Measurements from ENCODE around the gene PDGFC. TPM values are rescaled to one million over a fixed set of nuclear protein-coding genes. Genes with fewer than 3 reads are reported as not detected.

The PDGFC gene
- 15.1 TPM for polyA plus RNA-seq (2013, experiment 1 of 2)
- polyA plus RNA-seq (2013, experiment 2 of 2), result 15.7 TPM

GRCh38 chr4:156971676-156972378 is at the start of gene PDGFC:
Gene PDGFC, minus strand, starts transcription at chr4:156971799. Its CDS starts 896 bp downstream, at chr4:156970903.
- 0 to 1% methylated on average over 9 to 14 of the region's 60 CpGs for WGBS, 2 experiments (ENCODE audit: insufficient coverage in 2 of 2)
- no peaks in the 10 kb centered on the region for H3K9me3 ChIP-seq (ENCODE audit: control insufficient read depth, low read length)
- H3K36me3 ChIP-seq (ENCODE audit: control insufficient read depth, insufficient read depth, low read length), result no peaks in the 10 kb centered on the region
- H3K4me3 ChIP-seq (ENCODE audit: extremely low read depth, insufficient read depth, low read length, poor library complexity, severe bottlenecking), result peak within 1 kb of the TSS; percentile 64
- peaks cover 35% of the 10 kb centered on the region for H3K4me1 ChIP-seq (ENCODE audit: control insufficient read depth, insufficient read depth, low read length, poor library complexity, severe bottlenecking)
- peak within 1 kb of the TSS; percentile 39 for H3K27ac ChIP-seq (ENCODE audit: low read depth, low read length, severe bottlenecking)

GRCh38 chr4:157020882-157021281 is 49.3 kb upstream of the PDGFC start:
- Histone ChIP-seq H3K4me1 (ENCODE audit: control insufficient read depth, insufficient read depth, low read length, poor library complexity, severe bottlenecking) (no peaks in the 10 kb centered on the region), H3K27ac (ENCODE audit: low read depth, low read length, severe bottlenecking) (no peak overlapping the region), H3K4me3 (ENCODE audit: extremely low read depth, insufficient read depth, low read length, poor library complexity, severe bottlenecking) (no peak overlapping the region), H3K9me3 (ENCODE audit: control insufficient read depth, low read length) (no peaks in the 10 kb centered on the region), H3K36me3 (ENCODE audit: control insufficient read depth, insufficient read depth, low read length) (no peaks in the 10 kb centered on the region)
- 83 to 100% methylated on average over 1 of the region's 1 CpG for WGBS, 2 experiments (ENCODE audit: insufficient coverage in 2 of 2)

DNA sequence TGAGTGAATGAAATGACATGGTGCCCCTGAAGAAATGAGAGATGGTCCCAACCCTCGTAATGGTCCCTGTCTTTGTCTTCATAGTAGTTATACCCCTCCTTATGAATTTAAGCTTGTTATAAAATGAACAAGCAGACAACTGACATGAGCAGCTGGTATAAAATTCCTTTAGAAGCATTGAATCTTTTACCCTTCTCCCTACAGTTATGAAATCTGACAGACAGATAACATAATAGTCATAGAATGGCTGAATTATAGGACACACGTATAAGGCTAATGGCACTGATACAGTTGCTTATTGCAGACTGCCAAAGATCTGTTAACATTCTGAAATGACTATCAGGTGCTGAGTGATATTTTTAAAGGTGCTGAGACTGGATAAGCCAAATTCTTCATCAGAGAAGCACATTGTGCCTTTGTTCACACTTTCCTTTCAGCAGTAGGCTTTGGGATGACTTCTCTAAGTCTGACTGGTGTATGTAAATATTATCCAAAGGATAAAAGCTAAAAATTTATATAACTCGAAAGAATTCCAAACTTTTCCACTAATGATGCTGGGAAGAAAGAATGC is 47.4 kb upstream of the PDGFC start:
- WGBS, 2 experiments (ENCODE audit: insufficient coverage in 2 of 2), result 100% methylated on average over 1 of the region's 3 CpGs
- no peak overlapping the region for H3K4me3 ChIP-seq (ENCODE audit: extremely low read depth, insufficient read depth, low read length, poor library complexity, severe bottlenecking)
- H3K36me3 ChIP-seq (ENCODE audit: control insufficient read depth, insufficient read depth, low read length), result no peaks in the 10 kb centered on the region
- H3K9me3 ChIP-seq (ENCODE audit: control insufficient read depth, low read length), result no peaks in the 10 kb centered on the region
- H3K27ac ChIP-seq (ENCODE audit: low read depth, low read length, severe bottlenecking), result no peak overlapping the region
- no peaks in the 10 kb centered on the region for H3K4me1 ChIP-seq (ENCODE audit: control insufficient read depth, insufficient read depth, low read length, poor library complexity, severe bottlenecking)

DNA sequence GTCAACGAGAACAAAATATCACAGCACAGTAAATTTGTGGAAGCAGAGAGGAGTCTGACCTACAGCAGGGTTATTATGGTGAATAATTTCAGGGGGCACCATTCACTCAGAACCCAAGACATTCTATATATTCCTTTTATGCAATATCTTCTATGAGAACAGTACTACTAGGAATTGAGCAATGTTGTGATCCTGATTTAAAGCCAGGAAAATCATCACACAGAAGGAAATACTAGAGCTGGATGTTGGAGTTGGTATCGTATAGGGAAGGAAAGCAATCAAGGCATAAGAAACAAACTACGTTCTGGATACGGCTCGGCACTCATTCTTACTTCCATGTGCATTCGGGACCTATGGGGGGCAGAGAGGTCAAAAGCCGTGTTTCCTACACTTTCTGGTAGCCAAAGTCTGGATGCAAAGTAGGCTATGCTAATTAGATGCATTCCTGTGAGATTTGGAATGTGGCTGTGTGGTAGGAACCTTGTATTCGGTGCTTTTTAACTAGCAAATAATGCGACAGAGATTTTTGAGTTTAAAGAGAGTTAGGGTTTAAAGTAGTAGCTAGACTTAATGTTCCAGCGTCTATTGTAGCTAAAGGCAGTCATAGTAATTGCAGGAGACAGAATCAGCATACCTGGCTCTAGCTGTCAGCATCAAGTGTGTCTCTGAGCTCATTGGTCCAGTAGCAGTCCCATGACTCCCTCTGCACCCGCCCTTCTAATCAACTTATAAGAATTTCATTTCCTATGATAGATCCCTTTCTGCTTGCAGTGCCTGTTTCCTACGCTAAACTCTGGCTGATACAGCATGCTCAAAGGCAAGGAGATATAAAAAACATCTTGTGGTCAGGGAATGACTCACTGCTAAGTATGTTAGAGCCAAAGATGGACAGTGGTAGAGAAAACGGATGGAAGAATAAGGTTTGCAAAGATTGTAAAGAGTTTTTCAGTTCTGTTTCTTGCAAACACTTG is 43.3 kb upstream of the PDGFC start:
- Histone ChIP-seq H3K9me3 (ENCODE audit: control insufficient read depth, low read length) (no peaks in the 10 kb centered on the region), H3K36me3 (ENCODE audit: control insufficient read depth, insufficient read depth, low read length) (no peaks in the 10 kb centered on the region), H3K4me3 (ENCODE audit: extremely low read depth, insufficient read depth, low read length, poor library complexity, severe bottlenecking) (no peak overlapping the region), H3K27ac (ENCODE audit: low read depth, low read length, severe bottlenecking) (no peak overlapping the region), H3K4me1 (ENCODE audit: control insufficient read depth, insufficient read depth, low read length, poor library complexity, severe bottlenecking) (no peaks in the 10 kb centered on the region)
- WGBS, 2 experiments (ENCODE audit: insufficient coverage in 2 of 2), result 62 to 66% methylated on average over 10 to 12 of the region's 13 CpGs

DNA sequence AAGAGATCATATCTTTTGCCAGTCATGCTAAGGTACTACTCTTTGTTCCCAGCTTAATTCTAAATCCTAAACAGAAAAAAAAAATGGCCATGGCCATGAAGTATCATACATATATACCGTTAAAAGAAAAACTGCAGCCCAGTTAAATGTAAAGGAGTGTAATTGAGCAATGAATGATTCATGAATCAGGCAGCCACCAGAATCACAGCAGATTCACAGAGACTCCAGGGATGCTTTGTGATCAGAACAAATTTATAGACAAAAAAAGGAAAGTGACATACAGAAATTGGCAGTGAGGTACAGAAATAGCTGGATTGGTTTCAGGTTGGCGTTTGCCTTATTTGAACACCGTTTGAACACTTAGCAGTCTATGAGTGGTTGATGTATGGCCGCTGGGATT is 42.1 kb upstream of the PDGFC start:
- H3K4me1 ChIP-seq (ENCODE audit: control insufficient read depth, insufficient read depth, low read length, poor library complexity, severe bottlenecking), result no peaks in the 10 kb centered on the region
- H3K4me3 ChIP-seq (ENCODE audit: extremely low read depth, insufficient read depth, low read length, poor library complexity, severe bottlenecking), result no peak overlapping the region
- WGBS, 2 experiments (ENCODE audit: insufficient coverage in 2 of 2), result 89 to 92% methylated on average over 3 of the region's 4 CpGs
- H3K27ac ChIP-seq (ENCODE audit: low read depth, low read length, severe bottlenecking), result no peak overlapping the region
- H3K36me3 ChIP-seq (ENCODE audit: control insufficient read depth, insufficient read depth, low read length), result no peaks in the 10 kb centered on the region
- no peaks in the 10 kb centered on the region for H3K9me3 ChIP-seq (ENCODE audit: control insufficient read depth, low read length)

DNA sequence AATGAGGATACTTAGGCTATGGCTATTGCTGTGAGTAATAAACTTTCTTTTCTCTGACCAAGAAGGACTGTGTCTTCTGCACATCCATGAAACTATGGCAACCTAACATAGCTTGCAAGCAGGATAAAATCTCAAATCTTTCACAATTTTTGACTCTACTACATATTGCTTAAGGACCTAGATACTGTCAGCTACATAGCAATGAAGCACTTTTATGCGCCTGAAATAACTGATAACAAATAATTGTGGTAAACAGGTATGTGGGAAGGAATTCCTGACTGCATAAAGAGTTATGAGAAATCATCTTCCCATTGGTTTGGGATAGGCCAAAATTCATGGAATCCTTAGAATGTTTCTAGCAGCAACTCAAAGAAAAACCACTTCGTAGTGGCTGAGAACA is 41.2 kb upstream of the PDGFC start:
- Histone ChIP-seq H3K27ac (ENCODE audit: low read depth, low read length, severe bottlenecking) (no peak overlapping the region), H3K9me3 (ENCODE audit: control insufficient read depth, low read length) (no peaks in the 10 kb centered on the region)

GRCh38 chr4:157012296-157012695 is 40.7 kb upstream of the PDGFC start:
- Histone ChIP-seq H3K36me3 (ENCODE audit: control insufficient read depth, insufficient read depth, low read length) (no peaks in the 10 kb centered on the region), H3K9me3 (ENCODE audit: control insufficient read depth, low read length) (no peaks in the 10 kb centered on the region), H3K4me1 (ENCODE audit: control insufficient read depth, insufficient read depth, low read length, poor library complexity, severe bottlenecking) (no peaks in the 10 kb centered on the region), H3K4me3 (ENCODE audit: extremely low read depth, insufficient read depth, low read length, poor library complexity, severe bottlenecking) (no peak overlapping the region), H3K27ac (ENCODE audit: low read depth, low read length, severe bottlenecking) (no peak overlapping the region)

More for the DNA sequence above, 41.2 kb upstream of the PDGFC start:
- no peaks in the 10 kb centered on the region for H3K36me3 ChIP-seq (ENCODE audit: control insufficient read depth, insufficient read depth, low read length)
- H3K4me1 ChIP-seq (ENCODE audit: control insufficient read depth, insufficient read depth, low read length, poor library complexity, severe bottlenecking), result no peaks in the 10 kb centered on the region
- 100% methylated on average over 1 of the region's 2 CpGs for WGBS, 2 experiments (ENCODE audit: insufficient coverage in 2 of 2)
- no peak overlapping the region for H3K4me3 ChIP-seq (ENCODE audit: extremely low read depth, insufficient read depth, low read length, poor library complexity, severe bottlenecking)

GRCh38 chr4:157010630-157011029 is 39.0 kb upstream of the PDGFC start:
- no peak overlapping the region for H3K27ac ChIP-seq (ENCODE audit: low read depth, low read length, severe bottlenecking)
- no peaks in the 10 kb centered on the region for H3K36me3 ChIP-seq (ENCODE audit: control insufficient read depth, insufficient read depth, low read length)
- no CpG with 5 or more reads among the region's 2 CpGs for WGBS, 2 experiments (ENCODE audit: insufficient coverage in 2 of 2)
- no peaks in the 10 kb centered on the region for H3K4me1 ChIP-seq (ENCODE audit: control insufficient read depth, insufficient read depth, low read length, poor library complexity, severe bottlenecking)
- H3K4me3 ChIP-seq (ENCODE audit: extremely low read depth, insufficient read depth, low read length, poor library complexity, severe bottlenecking), result no peak overlapping the region
- H3K9me3 ChIP-seq (ENCODE audit: control insufficient read depth, low read length), result no peaks in the 10 kb centered on the region

- no CpG with 5 or more reads among the region's 3 CpGs for WGBS, 2 experiments (ENCODE audit: insufficient coverage in 2 of 2)
- Histone ChIP-seq H3K4me1 (ENCODE audit: control insufficient read depth, insufficient read depth, low read length, poor library complexity, severe bottlenecking) (no peaks in the 10 kb centered on the region), H3K27ac (ENCODE audit: low read depth, low read length, severe bottlenecking) (no peak overlapping the region), H3K36me3 (ENCODE audit: control insufficient read depth, insufficient read depth, low read length) (no peaks in the 10 kb centered on the region), H3K9me3 (ENCODE audit: control insufficient read depth, low read length) (no peaks in the 10 kb centered on the region), H3K4me3 (ENCODE audit: extremely low read depth, insufficient read depth, low read length, poor library complexity, severe bottlenecking) (no peak overlapping the region)
Observed at GRCh38 chr4:157005831-157006230, 34.2 kb upstream of the PDGFC start.

DNA sequence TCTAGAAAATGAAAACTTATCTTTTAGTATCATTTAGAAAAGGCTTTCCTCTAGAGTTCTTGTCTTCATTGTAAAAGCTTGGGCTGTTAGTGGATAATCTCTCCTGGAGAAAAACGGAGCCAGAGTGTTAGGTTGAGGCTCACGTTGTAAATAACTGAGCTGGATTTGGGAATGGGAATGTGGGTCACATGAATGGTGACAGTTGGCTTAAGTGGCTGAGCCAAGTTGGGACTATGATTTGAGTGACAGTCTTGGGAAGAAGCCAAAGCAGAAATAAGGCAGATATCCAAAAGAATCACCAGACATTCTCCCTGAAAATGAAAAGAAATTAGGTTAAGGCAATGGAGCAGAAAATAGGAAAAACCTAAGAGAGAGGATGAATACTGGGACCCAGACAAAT is 33.6 kb upstream of the PDGFC start:
- no peaks in the 10 kb centered on the region for H3K9me3 ChIP-seq (ENCODE audit: control insufficient read depth, low read length)
- H3K36me3 ChIP-seq (ENCODE audit: control insufficient read depth, insufficient read depth, low read length), result no peaks in the 10 kb centered on the region
- WGBS, 2 experiments (ENCODE audit: insufficient coverage in 2 of 2), result 76 to 84% methylated on average over 2 of the region's 2 CpGs
- H3K4me3 ChIP-seq (ENCODE audit: extremely low read depth, insufficient read depth, low read length, poor library complexity, severe bottlenecking), result no peak overlapping the region
- no peak overlapping the region for H3K27ac ChIP-seq (ENCODE audit: low read depth, low read length, severe bottlenecking)
- H3K4me1 ChIP-seq (ENCODE audit: control insufficient read depth, insufficient read depth, low read length, poor library complexity, severe bottlenecking), result peaks cover under 1% of the 10 kb centered on the region
